ENCODE data around the gene SLC38A4. TPM values are rescaled to one million over a fixed set of nuclear protein-coding genes. Genes with fewer than 3 reads are reported as not detected.

Gene SLC38A4
- polyA plus RNA-seq, 1 of the 3 experiments (the other 2 are of a cell fraction) = 66.7 TPM

DNA sequence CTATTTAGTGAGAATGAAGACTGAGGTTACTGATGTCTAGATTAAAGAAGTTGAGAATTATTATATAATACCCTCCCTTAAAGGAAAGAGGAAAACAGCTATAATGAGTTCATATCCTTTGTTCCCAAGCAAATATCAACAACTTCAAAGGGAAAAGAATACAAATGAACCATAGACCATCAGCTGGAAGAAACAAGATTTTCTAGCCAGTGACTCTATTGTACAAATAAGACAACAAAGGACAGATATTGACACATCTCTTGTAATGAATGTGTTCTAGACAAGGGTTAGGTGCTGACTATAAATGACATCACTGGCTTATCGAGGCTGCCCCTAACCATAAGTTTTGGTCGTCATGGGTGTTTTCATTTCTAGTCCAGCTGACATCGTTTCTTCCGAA, 48.2 kb downstream of the SLC38A4 start:
- POLR2A ChIA-PET = no interaction called here
- H3K79me2 ChIP-seq (ENCODE audit: insufficient read depth) = no peaks in the 10 kb centered on the region; the same call in 1 of the 2 replicates
- peaks cover 18% of the 10 kb centered on the region for H3F3A ChIP-seq (replicated peaks; ENCODE audit: insufficient read depth)
- H3K9ac ChIP-seq = no peak overlapping the region
- H3K36me3 ChIP-seq (replicated peaks in 1 of 2; ENCODE audit: control insufficient read depth in 1 of 2, insufficient read depth in 2 of 2, low read length in 1 of 2) = peaks cover 55 to 82% of the 10 kb centered on the region in 2 experiments
- WGBS (ENCODE audit: low lambda C conversion rate) = 49% methylated on average over 4 of the region's 4 CpGs
- CTCF ChIA-PET = no interaction called here
- DNase-seq = no peak
- TF ChIP-seq FOXM1 (IDR thresholded peaks at IDR 0.05; ENCODE audit: low read depth) = no peak
- TF ChIP-seq, protein P1, sequence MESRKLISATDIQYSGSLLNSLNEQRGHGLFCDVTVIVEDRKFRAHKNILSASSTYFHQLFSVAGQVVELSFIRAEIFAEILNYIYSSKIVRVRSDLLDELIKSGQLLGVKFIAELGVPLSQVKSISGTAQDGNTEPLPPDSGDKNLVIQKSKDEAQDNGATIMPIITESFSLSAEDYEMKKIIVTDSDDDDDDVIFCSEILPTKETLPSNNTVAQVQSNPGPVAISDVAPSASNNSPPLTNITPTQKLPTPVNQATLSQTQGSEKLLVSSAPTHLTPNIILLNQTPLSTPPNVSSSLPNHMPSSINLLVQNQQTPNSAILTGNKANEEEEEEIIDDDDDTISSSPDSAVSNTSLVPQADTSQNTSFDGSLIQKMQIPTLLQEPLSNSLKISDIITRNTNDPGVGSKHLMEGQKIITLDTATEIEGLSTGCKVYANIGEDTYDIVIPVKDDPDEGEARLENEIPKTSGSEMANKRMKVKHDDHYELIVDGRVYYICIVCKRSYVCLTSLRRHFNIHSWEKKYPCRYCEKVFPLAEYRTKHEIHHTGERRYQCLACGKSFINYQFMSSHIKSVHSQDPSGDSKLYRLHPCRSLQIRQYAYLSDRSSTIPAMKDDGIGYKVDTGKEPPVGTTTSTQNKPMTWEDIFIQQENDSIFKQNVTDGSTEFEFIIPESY (IDR thresholded peaks at IDR 0.05; ENCODE audit: borderline replicate concordance, low read depth) = no peak
- no peak for TF ChIP-seq TEAD4 (IDR thresholded peaks at IDR 0.05; ENCODE audit: borderline replicate concordance, insufficient read depth)
- TF ChIP-seq SIN3A (IDR thresholded peaks at IDR 0.05; ENCODE audit: borderline replicate concordance, low read depth, low read length) = no peak
- no peak for TF ChIP-seq EP300 (IDR thresholded peaks at IDR 0.05; ENCODE audit: borderline replicate concordance in 1 of 2, low read depth in 1 of 2, low read length in 1 of 2)
- TF ChIP-seq NRF1 (IDR thresholded peaks at IDR 0.05; ENCODE audit: low read depth, low read length) = no peak
- no peak for TF ChIP-seq RFX5 (IDR thresholded peaks at IDR 0.05; ENCODE audit: low read length)
- no peak for TF ChIP-seq SMC3 (IDR thresholded peaks at IDR 0.05; ENCODE audit: low read depth, low read length)
- TF ChIP-seq, protein P2, sequence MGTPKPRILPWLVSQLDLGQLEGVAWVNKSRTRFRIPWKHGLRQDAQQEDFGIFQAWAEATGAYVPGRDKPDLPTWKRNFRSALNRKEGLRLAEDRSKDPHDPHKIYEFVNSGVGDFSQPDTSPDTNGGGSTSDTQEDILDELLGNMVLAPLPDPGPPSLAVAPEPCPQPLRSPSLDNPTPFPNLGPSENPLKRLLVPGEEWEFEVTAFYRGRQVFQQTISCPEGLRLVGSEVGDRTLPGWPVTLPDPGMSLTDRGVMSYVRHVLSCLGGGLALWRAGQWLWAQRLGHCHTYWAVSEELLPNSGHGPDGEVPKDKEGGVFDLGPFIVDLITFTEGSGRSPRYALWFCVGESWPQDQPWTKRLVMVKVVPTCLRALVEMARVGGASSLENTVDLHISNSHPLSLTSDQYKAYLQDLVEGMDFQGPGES (IDR thresholded peaks at IDR 0.05; ENCODE audit: low read depth, low read length) = no peak
- TF ChIP-seq, protein P3, sequence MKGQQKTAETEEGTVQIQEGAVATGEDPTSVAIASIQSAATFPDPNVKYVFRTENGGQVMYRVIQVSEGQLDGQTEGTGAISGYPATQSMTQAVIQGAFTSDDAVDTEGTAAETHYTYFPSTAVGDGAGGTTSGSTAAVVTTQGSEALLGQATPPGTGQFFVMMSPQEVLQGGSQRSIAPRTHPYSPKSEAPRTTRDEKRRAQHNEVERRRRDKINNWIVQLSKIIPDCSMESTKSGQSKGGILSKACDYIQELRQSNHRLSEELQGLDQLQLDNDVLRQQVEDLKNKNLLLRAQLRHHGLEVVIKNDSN (IDR thresholded peaks at IDR 0.05; ENCODE audit: borderline replicate concordance, low read depth) = no peak
- no peak for TF ChIP-seq RCOR1 (IDR thresholded peaks at IDR 0.05; ENCODE audit: low read length)
- no peak for TF ChIP-seq GATA2 (CRISPR knock-in tag; IDR thresholded peaks at IDR 0.05)
- no peak for TF ChIP-seq TAF1 (IDR thresholded peaks at IDR 0.05; ENCODE audit: borderline replicate concordance, low read depth, low read length)
- no peak for TF ChIP-seq CHD2 (IDR thresholded peaks at IDR 0.05; ENCODE audit: low read length, partially characterized antibody)
- TF ChIP-seq GABPA (IDR thresholded peaks at IDR 0.05; ENCODE audit: low read depth) = no peak
- H2AFZ ChIP-seq (ENCODE audit: low read depth) = no peak overlapping the region
- no peak overlapping the region for H3K27ac ChIP-seq (ENCODE audit: low read depth in 2 of 2, low read length in 1 of 2)
- no peaks in the 10 kb centered on the region for H4K20me1 ChIP-seq (ENCODE audit: insufficient read depth)
- H3K4me2 ChIP-seq = no peak overlapping the region
- H3K4me1 ChIP-seq (ENCODE audit: control insufficient read depth in 1 of 2, insufficient read depth in 2 of 2, low read depth in 1 of 2, low read length in 1 of 2) = peaks cover 0 to 16% of the 10 kb centered on the region in 2 experiments; a peak in 3 of 4 replicates
- H3K9me3 ChIP-seq = no peaks in the 10 kb centered on the region
- H3K9me2 ChIP-seq = no peaks in the 10 kb centered on the region
- H3K4me3 ChIP-seq (ENCODE audit: low read depth in 2 of 2, low read length in 1 of 2) = no peak overlapping the region
- H3K27me3 ChIP-seq (ENCODE audit: insufficient read depth) = no peaks in the 10 kb centered on the region

Measured in SK-N-SH (cell line).